ENCODE data around the gene ATP8B2.

GRCh38 chr1:154330669-154331068 is 5.3 kb downstream of the ATP8B2 start:
- TF ChIP-seq POLR2AphosphoS5 (IDR thresholded peaks at IDR 0.05; ENCODE audit: low read depth, low read length) (no peak), POLR2A (IDR thresholded peaks at IDR 0.05; ENCODE audit: low read depth, low read length) (no peak), TAF1 (IDR thresholded peaks at IDR 0.05; ENCODE audit: borderline replicate concordance, low read depth, low read length) (no peak)

Measured in GM12892 (cell line).